NCI-H524 treated with DMSO at 0.1 percent for 48 hours (cell line): ENCODE data around the gene ZNF354C.
"Not testable (repeated sequence)": the region's sequence is repeated elsewhere in the genome, so short reads cannot be mapped to it uniquely, and the experiment has no call there.

Experiments
- DNase-seq: peaks from one replicate; lab custom pipeline; 2025; lab: John Stamatoyannopoulos, UW

Gene ZNF354C

DNA sequence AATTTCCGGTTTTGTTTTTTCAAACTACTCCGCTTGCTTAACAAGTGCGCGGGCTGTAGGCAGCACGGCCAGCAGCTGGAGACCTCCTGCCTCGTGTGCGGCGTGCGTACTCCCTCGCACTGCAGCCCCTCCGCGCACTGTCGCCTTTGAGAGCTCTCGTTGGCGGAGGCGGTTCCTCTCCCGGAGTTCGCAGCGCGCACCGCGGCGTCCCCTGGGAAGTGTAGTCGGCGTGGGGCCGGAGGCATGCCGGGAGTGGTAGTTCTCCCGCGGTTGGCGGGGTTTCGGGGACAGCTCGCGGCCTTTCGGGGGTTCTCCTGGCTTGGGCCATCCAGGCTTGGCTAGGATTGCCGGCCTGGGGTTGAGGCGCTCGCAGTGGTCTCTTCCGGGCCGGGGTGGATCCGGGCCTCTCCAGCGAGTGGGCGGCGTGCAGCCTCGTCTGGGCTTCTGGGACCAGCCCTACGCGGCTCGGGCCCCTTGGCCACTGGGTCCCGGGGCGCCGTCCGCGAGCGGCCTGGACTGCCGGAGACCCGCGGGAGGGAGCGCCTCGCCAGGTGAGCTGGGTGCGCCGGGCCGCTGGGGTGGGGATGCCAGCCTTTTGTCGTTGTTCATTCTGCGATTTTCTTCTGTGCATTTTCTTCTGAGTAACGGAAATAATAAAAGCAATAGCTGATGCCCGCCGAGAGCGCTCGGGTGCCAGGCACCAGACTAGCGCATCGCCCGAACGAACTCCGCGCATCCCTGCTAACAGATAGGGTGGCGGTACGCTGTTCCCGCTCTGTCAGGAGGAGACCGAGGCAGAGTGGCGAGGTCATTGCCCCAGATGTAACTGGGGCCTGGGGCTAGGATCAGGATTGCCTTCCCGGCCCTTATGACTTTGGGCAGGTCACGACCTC is at the start of gene ZNF354C:
TSS of gene ZNF354C (plus strand) at position 258 of the 893 bp plus-strand sequence. CDS start 1,696 bp downstream, outside the sequence.
- DNase-seq = peak; percentile 56

- DNase-seq = peak; percentile 43
Measured at GRCh38 chr5:179023528-179024189, 36.5 kb upstream of the ZNF354C start, which contains the start of gene ZNF879. Gene ZNF879, plus strand, starts transcription at chr5:179023804. Its CDS starts 1,201 bp downstream, at chr5:179025005.

DNA sequence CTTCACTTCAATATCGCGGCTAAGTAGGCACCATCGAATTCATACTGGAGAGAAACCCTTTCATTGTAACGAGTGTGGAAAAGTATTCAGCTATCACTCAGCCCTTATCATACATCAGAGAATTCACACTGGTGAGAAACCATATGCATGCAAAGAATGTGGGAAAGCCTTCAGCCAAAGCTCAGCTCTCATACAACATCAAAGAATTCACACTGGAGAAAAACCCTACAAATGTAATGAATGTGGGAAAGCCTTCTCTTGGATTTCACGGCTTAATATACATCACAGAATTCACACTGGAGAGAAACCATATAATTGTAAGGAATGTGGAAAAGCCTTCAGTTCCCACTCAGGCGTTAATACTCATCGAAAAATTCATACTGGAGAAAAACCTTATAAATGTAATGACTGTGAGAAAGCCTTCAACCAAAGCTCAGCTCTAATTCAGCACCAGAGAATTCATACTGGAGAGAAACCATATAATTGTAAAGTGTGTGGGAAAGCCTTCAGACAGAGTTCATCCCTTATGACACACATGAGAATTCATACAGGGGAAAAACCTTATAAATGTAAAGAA is 27.1 kb upstream of the ZNF354C start:
- DNase-seq = no peak

DNA sequence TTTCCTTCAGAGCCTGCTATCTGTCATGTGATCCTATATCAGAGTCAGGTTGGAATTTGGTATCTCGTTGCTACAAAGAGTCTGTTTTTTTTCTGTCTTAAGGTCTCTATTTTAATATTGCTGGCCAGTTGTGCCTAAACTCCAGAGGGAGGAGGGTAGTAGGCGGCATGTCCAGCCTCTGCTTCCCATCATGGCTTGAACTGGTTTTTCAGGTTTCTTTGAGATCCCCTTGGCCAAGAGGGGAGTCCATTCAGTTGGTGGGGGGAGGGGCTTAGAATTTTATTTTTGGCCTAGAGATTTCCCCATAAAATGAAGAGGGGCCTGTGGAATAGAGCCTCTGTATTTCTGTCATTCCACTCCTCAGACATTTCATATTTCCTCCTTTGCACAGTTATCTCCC is 15.4 kb upstream of the ZNF354C start:
- no peak for DNase-seq

GRCh38 chr5:179051784-179052183 is 8.4 kb upstream of the ZNF354C start:
- DNase-seq = no peak

DNA sequence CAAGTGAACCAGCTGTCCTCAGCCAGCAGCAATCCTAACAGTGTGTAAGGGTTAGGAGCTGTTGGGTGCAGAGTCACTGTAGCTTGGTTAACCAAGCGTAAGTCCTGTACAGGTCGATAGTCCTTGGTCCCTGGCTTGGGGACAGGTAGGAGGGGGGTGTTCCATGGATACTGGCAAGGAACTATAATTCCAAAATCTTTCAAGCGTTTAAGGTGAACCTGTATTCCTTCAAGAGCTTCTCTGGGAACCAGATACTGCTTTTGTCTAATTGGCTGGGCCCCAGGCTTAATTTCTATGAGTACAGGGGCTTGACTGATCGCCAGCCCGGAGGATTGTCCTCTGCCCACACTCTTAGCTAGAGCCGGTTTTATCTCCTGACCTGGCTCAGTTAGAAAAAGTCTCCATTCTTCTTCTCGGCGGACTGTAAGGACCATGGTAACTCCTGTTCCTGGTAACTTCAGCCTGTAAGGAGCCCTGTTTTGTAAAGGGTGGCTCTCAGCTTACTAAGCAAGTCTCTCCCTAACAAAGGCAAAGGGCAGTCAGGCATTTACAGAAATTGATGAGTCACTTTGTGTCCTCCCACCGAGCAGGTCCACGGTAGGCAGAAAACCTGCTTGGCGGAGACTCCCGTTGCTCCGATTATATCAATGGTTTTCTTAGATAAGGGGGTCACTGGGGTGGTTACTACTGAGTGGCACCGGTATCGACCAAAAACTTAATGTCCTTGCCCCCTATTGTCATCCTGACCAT is 6.0 kb upstream of the ZNF354C start:
- DNase-seq = no peak

DNA sequence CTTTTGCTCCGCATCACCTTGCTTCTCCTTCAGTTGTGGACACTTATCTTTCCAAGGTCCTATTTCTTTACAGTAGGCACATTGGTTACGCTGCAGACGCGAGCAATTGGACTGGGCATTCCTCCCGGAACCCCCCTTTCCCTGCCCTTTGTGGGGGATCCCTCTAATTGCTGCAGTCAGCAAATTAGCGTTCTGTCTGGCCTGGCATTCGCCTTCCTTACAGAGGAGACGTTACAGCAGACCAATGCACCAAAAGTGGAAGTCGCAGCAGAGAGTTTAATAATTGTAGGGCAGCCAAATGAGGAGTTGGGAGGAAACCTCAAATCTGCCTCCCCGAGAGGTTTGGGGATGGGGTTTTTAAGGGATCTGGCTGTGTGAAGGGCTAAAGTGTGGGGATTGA is 5.3 kb upstream of the ZNF354C start:
- DNase-seq = no peak

DNA sequence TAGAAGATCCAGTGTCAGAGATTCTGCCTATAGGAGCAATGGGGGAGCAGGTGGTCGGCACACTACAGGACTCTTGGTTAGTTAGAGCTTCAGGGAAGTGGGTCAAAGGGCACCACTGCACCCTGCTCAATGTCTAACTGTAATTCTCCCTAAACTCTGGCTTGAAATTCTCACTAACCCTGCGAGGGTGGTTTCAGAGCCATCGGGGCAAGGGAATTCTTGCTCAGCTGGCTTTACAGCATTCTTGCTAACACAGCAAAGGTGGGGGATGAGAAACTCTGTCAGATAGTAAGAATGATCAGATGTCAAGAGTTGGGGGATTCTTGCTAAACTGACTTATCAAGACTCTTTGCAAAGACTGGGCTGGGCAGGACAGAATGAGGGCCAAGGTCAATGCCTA is 4.7 kb upstream of the ZNF354C start:
- DNase-seq = no peak

- DNase-seq = no peak
Measured at GRCh38 chr5:179055841-179056240, 4.3 kb upstream of the ZNF354C start.

DNA sequence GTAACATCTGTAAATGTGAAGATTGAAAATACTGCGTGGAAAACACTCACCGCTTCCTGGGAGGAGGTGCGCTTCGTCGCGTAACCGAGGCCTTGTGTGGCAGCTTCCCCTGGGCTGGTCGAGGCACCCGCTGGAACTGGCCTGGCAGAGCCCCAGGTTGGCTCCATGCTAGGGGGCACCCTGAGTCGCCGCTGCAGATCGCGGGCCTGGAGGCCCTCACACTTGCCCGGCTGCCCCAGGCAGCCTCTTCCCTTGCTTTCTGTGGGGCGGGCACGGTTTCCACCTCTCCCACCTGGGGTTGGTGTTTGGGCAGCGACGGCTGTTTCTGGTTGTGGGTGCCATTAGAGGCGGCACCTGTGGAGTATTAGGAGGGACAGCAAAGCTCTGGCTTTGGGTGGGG is 852 bp downstream of the ZNF354C start:
- DNase-seq = no peak

DNA sequence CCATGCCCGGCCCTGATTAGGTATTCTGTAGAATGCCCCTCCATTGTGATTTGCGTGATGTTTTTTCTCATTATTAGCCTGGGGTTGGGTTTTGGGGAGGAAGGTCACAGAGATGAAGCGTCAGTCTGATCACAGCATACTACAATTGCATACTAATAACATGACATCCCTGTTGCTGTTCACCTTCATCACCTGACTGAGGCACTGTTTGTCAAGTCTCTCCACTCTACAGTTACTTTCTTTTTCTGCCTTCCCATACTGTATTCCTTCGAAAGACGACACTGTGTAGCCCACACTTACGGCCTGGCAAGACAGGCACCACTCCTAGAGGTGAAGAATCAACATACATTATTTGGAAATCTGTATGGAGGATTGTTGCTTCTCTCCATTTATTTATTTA is 5.5 kb downstream of the ZNF354C start:
- no peak for DNase-seq

DNA sequence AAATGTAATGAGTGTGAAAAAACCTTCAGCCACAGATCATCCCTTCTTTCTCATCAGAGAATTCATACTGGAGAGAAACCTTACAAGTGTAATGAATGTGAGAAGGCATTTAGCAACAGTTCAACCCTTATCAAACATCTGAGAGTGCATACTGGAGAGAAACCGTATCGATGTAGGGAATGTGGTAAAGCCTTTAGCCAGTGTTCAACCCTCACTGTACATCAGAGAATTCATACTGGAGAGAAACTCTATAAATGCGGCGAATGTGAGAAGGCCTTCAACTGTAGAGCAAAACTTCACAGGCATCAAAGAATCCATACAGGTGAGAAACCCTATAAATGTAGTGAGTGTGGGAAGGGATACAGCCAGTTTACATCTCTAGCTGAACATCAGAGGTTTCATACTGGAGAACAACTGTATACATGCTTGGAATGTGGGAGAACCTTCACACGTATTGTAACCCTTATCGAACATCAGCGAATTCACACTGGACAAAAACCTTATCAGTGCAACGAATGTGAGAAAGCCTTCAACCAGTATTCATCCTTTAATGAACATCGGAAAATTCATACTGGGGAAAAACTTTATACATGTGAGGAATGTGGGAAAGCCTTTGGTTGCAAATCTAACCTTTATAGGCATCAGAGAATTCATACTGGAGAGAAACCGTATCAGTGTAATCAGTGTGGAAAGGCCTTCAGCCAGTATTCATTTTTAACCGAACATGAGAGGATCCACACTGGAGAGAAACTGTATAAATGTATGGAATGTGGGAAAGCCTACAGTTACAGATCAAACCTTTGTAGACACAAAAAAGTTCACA is 19.2 kb downstream of the ZNF354C start:
- no peak for DNase-seq

DNA sequence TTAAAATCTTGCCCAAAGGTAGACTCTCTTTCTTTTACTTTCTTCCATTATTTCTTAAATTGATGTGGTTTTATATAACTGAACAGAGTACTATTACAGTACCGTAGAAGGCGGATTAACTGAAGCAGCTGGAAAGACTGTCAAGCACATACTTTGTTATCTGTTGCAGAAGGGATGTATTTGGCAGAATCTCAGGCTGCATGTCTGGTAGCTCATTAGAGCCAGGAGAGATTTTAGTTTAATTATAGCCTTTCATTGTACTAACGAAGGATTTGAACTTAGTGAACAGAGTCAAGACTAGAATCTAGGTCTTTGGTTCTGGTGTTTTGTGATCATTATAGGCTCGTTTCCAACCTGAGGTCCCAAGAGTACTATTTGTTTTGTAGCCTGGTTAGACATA is 20.6 kb downstream of the ZNF354C start:
- no peak for DNase-seq

GRCh38 chr5:179089502-179089901 is 29.3 kb downstream of the ZNF354C start:
- no peak for DNase-seq

- not testable (repeated sequence) for DNase-seq
Measured at GRCh38 chr5:179101282-179101681, 41.1 kb downstream of the ZNF354C start.

- no peak for DNase-seq
Measured at GRCh38 chr5:179110528-179110927, 50.4 kb downstream of the ZNF354C start.

- no peak for DNase-seq
Measured at GRCh38 chr5:179111267-179112207, 51.4 kb downstream of the ZNF354C start.

GRCh38 chr5:179112469-179113142 is 52.4 kb downstream of the ZNF354C start:
- no peak for DNase-seq

DNA sequence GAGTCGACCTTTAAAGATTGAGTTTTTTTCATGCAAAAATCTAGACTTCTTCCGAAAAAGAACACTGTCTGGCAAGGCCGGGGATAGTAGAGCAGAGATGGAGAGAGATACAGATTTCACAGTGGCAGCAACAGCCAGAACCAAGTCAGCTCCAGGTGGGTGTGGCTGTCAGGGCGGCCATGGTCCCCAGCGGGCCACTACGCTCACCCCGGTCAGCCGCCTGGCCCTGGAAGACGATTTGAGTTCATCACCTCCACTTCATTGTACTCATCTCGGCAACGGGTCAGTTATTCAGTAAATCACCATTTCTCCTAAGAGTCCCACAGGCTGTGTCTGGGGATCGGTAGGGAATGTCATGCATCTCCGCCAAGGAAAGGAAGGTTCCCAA is 53.0 kb downstream of the ZNF354C start:
- no peak for DNase-seq
